Osteoblast (primary cell): ENCODE results near the gene PSME2. TPM values are rescaled to one million over a fixed set of nuclear protein-coding genes. Genes with fewer than 3 reads are reported as not detected.

Experiments used
- DNase-seq: peaks from one replicate; pipeline ENCODE4 v3.0.0; 2011; ENCODE audit warnings: low spot score, mixed read lengths; ENCODE audit not compliant: insufficient read length; ENCODE audit errors: missing footprints
- H2AFZ ChIP-seq: 2 replicates; pipeline ENCODE4 v1.6.0; 2011; ENCODE audit warnings: mild to moderate bottlenecking, low read length
- H3K27ac ChIP-seq: 2 replicates; pipeline ENCODE4 v1.5.1; 2011; ENCODE audit warnings: mild to moderate bottlenecking, low read depth, low read length, moderate library complexity
- H3K27me3 ChIP-seq: 2 replicates; pipeline ENCODE4 v1.6.0; 2012; ENCODE audit warnings: mild to moderate bottlenecking, control low read depth, inconsistent platforms, low read length, moderate library complexity; ENCODE audit not compliant: insufficient read depth
- H3K36me3 ChIP-seq: 2 replicates; pipeline ENCODE4 v1.5.1; 2011; ENCODE audit warnings: mild to moderate bottlenecking, low read length, control low read depth, moderate library complexity; ENCODE audit not compliant: insufficient read depth
- H3K4me1 ChIP-seq: 2 replicates; pipeline ENCODE4 v1.5.1; 2011; ENCODE audit warnings: mild to moderate bottlenecking, low read length, control low read depth, moderate library complexity; ENCODE audit not compliant: insufficient read depth
- H3K4me2 ChIP-seq: 2 replicates; pipeline ENCODE4 v1.6.0; 2011; ENCODE audit warnings: mild to moderate bottlenecking, low read length; ENCODE audit not compliant: insufficient read depth
- H3K4me3 ChIP-seq: fragments of 200-600 bp; sonication (generic); 3 replicates; pipeline ENCODE4 v1.5.1; 2012; ENCODE audit warnings: mild to moderate bottlenecking, low read length, inconsistent platforms; ENCODE audit not compliant: insufficient read depth
- H3K79me2 ChIP-seq: 2 replicates; pipeline ENCODE4 v1.6.0; 2012; ENCODE audit warnings: mild to moderate bottlenecking, low read length, control low read depth, inconsistent platforms; ENCODE audit not compliant: insufficient read depth
- H3K9me3 ChIP-seq: 2 replicates; pipeline ENCODE4 v1.5.1; 2011; ENCODE audit warnings: low read depth, low read length, control low read depth
- H4K20me1 ChIP-seq: 2 replicates; pipeline ENCODE4 v1.6.0; 2012; ENCODE audit warnings: mild to moderate bottlenecking, low read length, control low read depth; ENCODE audit not compliant: insufficient read depth
- CTCF ChIP-seq: IDR thresholded peaks from 2 replicates; pipeline ENCODE4 v1.5.1; 2011; ENCODE audit warnings: mild to moderate bottlenecking, low read depth, low read length, moderate library complexity; ENCODE audit errors: extremely low read depth
- total RNA-seq: library from RNA; depleted of rRNA; stranded (reverse); fragments of >200 nt; gene quantifications from 2 replicates; pipeline ENCODE4 v1.2.3, GENCODE V29; 2012

The PSME2 gene
- total RNA-seq, 1 donor = 55.7 TPM

GRCh38 chr14:24185741-24186140 lies 39.3 kb upstream of the PSME2 start:
- H2AFZ ChIP-seq = no peak overlapping the region
- no peaks in the 10 kb centered on the region for H3K27me3 ChIP-seq
- H3K4me1 ChIP-seq = peaks cover 11% of the 10 kb centered on the region
- H3K9me3 ChIP-seq = no peaks in the 10 kb centered on the region
- H3K27ac ChIP-seq = no peak overlapping the region
- H4K20me1 ChIP-seq = peaks cover 4% of the 10 kb centered on the region
- no peak overlapping the region for H3K4me2 ChIP-seq
- no peak overlapping the region for H3K4me3 ChIP-seq
- H3K36me3 ChIP-seq = peaks cover 58% of the 10 kb centered on the region
- no peak for TF ChIP-seq CTCF
- H3K79me2 ChIP-seq = peaks cover 25% of the 10 kb centered on the region
- no peak for DNase-seq

- Histone ChIP-seq H3K27ac (no peak overlapping the region), H3K36me3 (peaks cover 61% of the 10 kb centered on the region), H3K4me3 (no peak overlapping the region), H3K27me3 (no peaks in the 10 kb centered on the region), H3K4me2 (no peak overlapping the region), H3K79me2 (peaks cover 25% of the 10 kb centered on the region), H2AFZ (no peak overlapping the region), H3K9me3 (no peaks in the 10 kb centered on the region), H3K4me1 (peaks cover 15% of the 10 kb centered on the region), H4K20me1 (peaks cover 4% of the 10 kb centered on the region)
- DNase-seq = no peak
- TF ChIP-seq CTCF = no peak
These were observed 38.6 kb upstream of the PSME2 start for GRCh38 chr14:24185026-24185425.

- no peak overlapping the region for H3K4me2 ChIP-seq
- peaks cover 4% of the 10 kb centered on the region for H4K20me1 ChIP-seq
- peaks cover 66% of the 10 kb centered on the region for H3K36me3 ChIP-seq
- no peak for TF ChIP-seq CTCF
- H3K27ac ChIP-seq = no peak overlapping the region
- no peak for DNase-seq
- H2AFZ ChIP-seq = no peak overlapping the region
- H3K79me2 ChIP-seq = peaks cover 25% of the 10 kb centered on the region
- no peak overlapping the region for H3K4me3 ChIP-seq
- peaks cover 18% of the 10 kb centered on the region for H3K4me1 ChIP-seq
- H3K27me3 ChIP-seq = no peaks in the 10 kb centered on the region
- H3K9me3 ChIP-seq = no peaks in the 10 kb centered on the region
These were observed 37.9 kb upstream of the PSME2 start for GRCh38 chr14:24184104-24184970.

GRCh38 chr14:24183014-24183481 lies 36.6 kb upstream of the PSME2 start:
- H4K20me1 ChIP-seq = peaks cover 4% of the 10 kb centered on the region
- H3K4me1 ChIP-seq = peaks cover 14% of the 10 kb centered on the region
- H3K27me3 ChIP-seq = no peaks in the 10 kb centered on the region
- peaks cover 77% of the 10 kb centered on the region for H3K36me3 ChIP-seq
- no peaks in the 10 kb centered on the region for H3K9me3 ChIP-seq
- no peak overlapping the region for H3K4me2 ChIP-seq
- H3K4me3 ChIP-seq = no peak overlapping the region
- no peak for TF ChIP-seq CTCF
- H2AFZ ChIP-seq = no peak overlapping the region
- H3K79me2 ChIP-seq = peaks cover 21% of the 10 kb centered on the region
- no peak overlapping the region for H3K27ac ChIP-seq
- DNase-seq = no peak
